HG02588 (cell line): Measurements from ENCODE around the gene SYT14.
"Not testable (repeated sequence)": the region's sequence is repeated elsewhere in the genome, so short reads cannot be mapped to it uniquely, and the experiment has no call there.

Experiments
- ATAC-seq: cut with Tn5 transposase; IDR thresholded peaks from one replicate; pipeline ENCODE4 v1.9.1; 2021; ENCODE audit warnings: mild to moderate bottlenecking, moderate library complexity; ENCODE audit not compliant: unreplicated experiment

SYT14 gene

GRCh38 chr1:209931141-209931540 lies 6.9 kb upstream of the SYT14 start:
- no peak for ATAC-seq

GRCh38 chr1:209936125-209936524 lies 1.9 kb upstream of the SYT14 start:
- ATAC-seq, result no peak

GRCh38 chr1:209945377-209945776 lies 7.4 kb downstream of the SYT14 start:
- ATAC-seq, result no peak

- no peak for ATAC-seq
Measured at GRCh38 chr1:209948155-209948554, 10.1 kb downstream of the SYT14 start.

GRCh38 chr1:209956116-209956515 lies 18.1 kb downstream of the SYT14 start:
- no peak for ATAC-seq

GRCh38 chr1:209959623-209960022 lies 21.6 kb downstream of the SYT14 start:
- no peak for ATAC-seq

- ATAC-seq, result no peak
Measured at GRCh38 chr1:209960926-209961325, 22.9 kb downstream of the SYT14 start.

- ATAC-seq, result no peak
Measured at GRCh38 chr1:209962388-209962787, 24.4 kb downstream of the SYT14 start.

GRCh38 chr1:209962856-209963255 lies 24.8 kb downstream of the SYT14 start:
- no peak for ATAC-seq

GRCh38 chr1:209965996-209966395 lies 28.0 kb downstream of the SYT14 start:
- ATAC-seq, result no peak

- ATAC-seq, result not testable (repeated sequence)
Measured at GRCh38 chr1:209978721-209979120, 40.7 kb downstream of the SYT14 start.

GRCh38 chr1:209983953-209984352 lies 45.9 kb downstream of the SYT14 start:
- ATAC-seq, result no peak

- no peak for ATAC-seq
Measured at GRCh38 chr1:209985002-209985401, 47.0 kb downstream of the SYT14 start.

GRCh38 chr1:209988706-209989105 lies 50.7 kb downstream of the SYT14 start:
- ATAC-seq, result no peak

- ATAC-seq, result no peak
Measured at GRCh38 chr1:209989525-209989924, 51.5 kb downstream of the SYT14 start.

- ATAC-seq, result no peak
Measured at GRCh38 chr1:209993061-209993830, 55.2 kb downstream of the SYT14 start.

GRCh38 chr1:209996348-209996747 lies 58.3 kb downstream of the SYT14 start:
- ATAC-seq, result no peak

GRCh38 chr1:209999005-209999404 lies 61.0 kb downstream of the SYT14 start:
- ATAC-seq, result no peak

GRCh38 chr1:210001751-210002150 lies 63.7 kb downstream of the SYT14 start:
- no peak for ATAC-seq

GRCh38 chr1:210003501-210003900 lies 65.5 kb downstream of the SYT14 start:
- no peak for ATAC-seq

- no peak for ATAC-seq
Measured at GRCh38 chr1:210010161-210010560, 72.1 kb downstream of the SYT14 start.

- ATAC-seq, result no peak
Measured at GRCh38 chr1:210021145-210021860, 83.3 kb downstream of the SYT14 start.
